GM06990 (cell line): Measurements from ENCODE around the gene TMEM219.

Source experiments
- DNase-seq: peaks from one replicate; pipeline ENCODE4 v3.0.0-alpha.2; 2011; ENCODE audit not compliant: insufficient read length; ENCODE audit errors: extremely low read depth
- H3K27me3 ChIP-seq: replicated peaks from 2 replicates; pipeline ENCODE4 v1.6.0; 2011; ENCODE audit warnings: low read length; ENCODE audit not compliant: control insufficient read depth, insufficient read depth
- H3K36me3 ChIP-seq: 2 replicates; pipeline ENCODE4 v1.5.1; 2011; ENCODE audit warnings: low read length; ENCODE audit not compliant: control insufficient read depth, insufficient read depth
- H3K4me3 ChIP-seq: replicated peaks from 2 replicates; pipeline ENCODE4 v1.5.1; 2011; ENCODE audit warnings: low read depth, mild to moderate bottlenecking, control low read depth, low read length
- CTCF ChIP-seq: IDR thresholded peaks from 2 replicates; pipeline ENCODE4 v1.5.1; 2011; ENCODE audit warnings: low read length, control low read depth, mild to moderate bottlenecking, inconsistent platforms; ENCODE audit not compliant: insufficient read depth, poor library complexity, severe bottlenecking

TMEM219 gene

GRCh38 chr16:29990034-29990433, 28.2 kb downstream of the TMEM219 start:
- no peak for TF ChIP-seq CTCF
- Histone ChIP-seq H3K27me3 (no peaks in the 10 kb centered on the region), H3K4me3 (no peak overlapping the region), H3K36me3 (peaks cover 40% of the 10 kb centered on the region)
- no peak for DNase-seq

- no peak overlapping the region for H3K4me3 ChIP-seq
- DNase-seq, result no peak
- H3K36me3 ChIP-seq, result peaks cover 31% of the 10 kb centered on the region
- H3K27me3 ChIP-seq, result no peaks in the 10 kb centered on the region
- TF ChIP-seq CTCF, result no peak
Observed at GRCh38 chr16:29990883-29991570, 29.1 kb downstream of the TMEM219 start.

DNA sequence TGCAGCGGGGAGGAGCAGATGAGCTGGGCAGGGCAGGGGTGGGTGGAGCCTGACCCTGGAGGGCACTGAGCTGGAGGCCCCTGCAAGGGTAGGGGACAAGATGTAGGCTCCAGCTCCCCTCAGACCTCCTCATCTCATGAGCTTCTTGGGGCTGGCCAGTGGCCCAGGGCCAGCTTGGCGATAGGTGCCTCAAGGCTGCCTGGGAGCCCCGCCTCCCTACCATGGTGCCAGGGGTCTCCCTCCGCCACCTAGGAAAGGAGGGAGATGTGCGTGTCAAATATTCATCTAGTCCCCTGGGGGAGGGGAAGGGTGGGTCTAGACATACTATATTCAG, 29.7 kb downstream of the TMEM219 start:
- DNase-seq, result no peak
- TF ChIP-seq CTCF, result no peak
- H3K4me3 ChIP-seq, result no peak overlapping the region
- H3K36me3 ChIP-seq, result peaks cover 26% of the 10 kb centered on the region
- no peaks in the 10 kb centered on the region for H3K27me3 ChIP-seq

GRCh38 chr16:29992344-29992967, 30.6 kb downstream of the TMEM219 start:
- H3K4me3 ChIP-seq, result no peak overlapping the region
- peaks cover 21% of the 10 kb centered on the region for H3K36me3 ChIP-seq
- DNase-seq, result no peak
- H3K27me3 ChIP-seq, result no peaks in the 10 kb centered on the region
- TF ChIP-seq CTCF, result no peak

- TF ChIP-seq CTCF, result no peak
- no peaks in the 10 kb centered on the region for H3K27me3 ChIP-seq
- H3K4me3 ChIP-seq, result no peak overlapping the region
- DNase-seq, result no peak
- peaks cover 19% of the 10 kb centered on the region for H3K36me3 ChIP-seq
Observed at GRCh38 chr16:29993191-29993902, 31.5 kb downstream of the TMEM219 start.
